ENCODE measurements around the gene FAM162A. TPM values are rescaled to one million over a fixed set of nuclear protein-coding genes. Genes with fewer than 3 reads are reported as not detected.

The FAM162A gene
- total and polyA plus RNA-seq, 11 donors: 46.7 to 269 (median 109) TPM

- 87 to 92% (median 87%) methylated on average over 3 of the region's 3 CpGs for WGBS, 4 donors
- H3K4me1 ChIP-seq: no peaks in the 10 kb centered on the region
- no peak for ATAC-seq
Measured at GRCh38 chr3:122461806-122462205, 77.8 kb downstream of the FAM162A start.

More at GRCh38 chr3:122461806-122462205, 77.8 kb downstream of the FAM162A start:
- intact Hi-C loops (cut with DNase I): loop anchor here in 3 of 10 donors (5.0 to 10.0 kb wide), 3 partner anchors 93 to 220 kb away; partner anchors contain the start of gene PARP14 (in 1 of the 3)
- Histone ChIP-seq H3K27ac (no peak overlapping the region), H3K4me3 (no peak overlapping the region), H3K36me3 (peaks cover 0 to 100% (median 80%) of the 10 kb centered on the region in 9 donors), H3K27me3 (no peaks in the 10 kb centered on the region), H3K9me3 (no peaks in the 10 kb centered on the region)
- DNase-seq: no peak
- TF ChIP-seq POLR2A (IDR thresholded peaks at IDR 0.05) (no peak), CTCF (IDR thresholded peaks at IDR 0.05) (no peak)

Other genes starting within 250 kb of the FAM162A start
- under 1 TPM in 1 of 9 donors, not detected in 8; 0.02 TPM for gene CASR, start 200.5 kb upstream of the FAM162A start, total RNA-seq
- gene CASR, start 200.5 kb upstream of the FAM162A start, polyA plus RNA-seq: not detected
- gene CSTA, start 58.9 kb upstream of the FAM162A start, total RNA-seq: 1 to 10 TPM in 3 of 9 donors, under 1 TPM in 5, not detected in 1; 0.33 to 8.9 (median 0.86) TPM
- gene CSTA, start 58.9 kb upstream of the FAM162A start, polyA plus RNA-seq: 1 to 10 TPM in 1 of 2 donors, under 1 TPM in 1; 0.95 to 3.0 TPM
- 10 to 100 TPM; 15.1 to 37.6 (median 22.4) TPM for gene MIX23, start 951 bp upstream of the FAM162A start, total RNA-seq
- gene MIX23, start 951 bp upstream of the FAM162A start, polyA plus RNA-seq: 10 to 100 TPM; 44.9 to 73.8 TPM
- gene WDR5B, start 31.9 kb downstream of the FAM162A start, total RNA-seq: 1 to 10 TPM; 1.8 to 4.9 (median 2.9) TPM
- gene WDR5B, start 31.9 kb downstream of the FAM162A start, polyA plus RNA-seq: 1 to 10 TPM; 1.3 to 2.0 TPM
- gene KPNA1, start 130.8 kb downstream of the FAM162A start, total RNA-seq: 100 to 1,000 TPM in 3 of 9 donors, 10 to 100 TPM in 6; 34.1 to 127 (median 72.6) TPM
- gene KPNA1, start 130.8 kb downstream of the FAM162A start, polyA plus RNA-seq: 10 to 100 TPM; 13.5 to 28.1 TPM
- gene PARP9, start 180.1 kb downstream of the FAM162A start, total RNA-seq: 10 to 100 TPM in 8 of 9 donors, 1 to 10 TPM in 1; 8.5 to 73.0 (median 15.1) TPM
- 1 to 10 TPM; 8.2 to 8.8 TPM for gene PARP9, start 180.1 kb downstream of the FAM162A start, polyA plus RNA-seq
- 10 to 100 TPM; 10.2 to 78.2 (median 13.4) TPM for gene DTX3L, start 180.2 kb downstream of the FAM162A start, total RNA-seq
- 1 to 10 TPM; 4.8 to 5.7 TPM for gene DTX3L, start 180.2 kb downstream of the FAM162A start, polyA plus RNA-seq
- 1 to 10 TPM in 3 of 9 donors, under 1 TPM in 6; 0.23 to 2.9 (median 0.67) TPM for gene PARP15, start 193.5 kb downstream of the FAM162A start, total RNA-seq
- gene PARP15, start 193.5 kb downstream of the FAM162A start, polyA plus RNA-seq: 1 to 10 TPM in 1 of 2 donors, under 1 TPM in 1; 0.21 to 1.1 TPM

All from heart left ventricle (tissue), 16 donors.